Measurements from ENCODE around the gene OBP2B.
"Not testable (repeated sequence)": the region's sequence is repeated elsewhere in the genome, so short reads cannot be mapped to it uniquely, and the experiment has no call there.

- not testable (repeated sequence) for TF ChIP-seq CTCF (conservative IDR thresholded peaks at IDR 0.05; ENCODE audit: low read length); EZH2phosphoT487 (IDR thresholded peaks at IDR 0.05; ENCODE audit: borderline replicate concordance, low read depth, low read length)
Measured at GRCh38 chr9:133208880-133209300, at the start of gene OBP2B.
